Measurements from ENCODE around the gene CLTC.

DNA sequence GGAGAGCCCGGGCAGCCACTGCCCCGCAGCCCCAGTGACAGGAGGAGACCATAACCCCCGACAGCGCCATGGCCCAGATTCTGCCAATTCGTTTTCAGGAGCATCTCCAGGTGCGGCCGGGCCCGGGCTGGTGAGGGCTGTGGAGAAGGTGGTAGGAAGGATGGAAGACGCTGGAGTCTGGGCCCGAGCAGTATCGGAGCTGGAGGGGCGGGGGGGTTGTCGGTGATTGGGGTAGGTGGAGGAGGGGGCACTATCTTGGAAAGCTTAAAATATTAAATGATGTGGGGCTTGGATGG is 317 bp downstream of the CLTC start:
- TF ChIP-seq, protein P1, sequence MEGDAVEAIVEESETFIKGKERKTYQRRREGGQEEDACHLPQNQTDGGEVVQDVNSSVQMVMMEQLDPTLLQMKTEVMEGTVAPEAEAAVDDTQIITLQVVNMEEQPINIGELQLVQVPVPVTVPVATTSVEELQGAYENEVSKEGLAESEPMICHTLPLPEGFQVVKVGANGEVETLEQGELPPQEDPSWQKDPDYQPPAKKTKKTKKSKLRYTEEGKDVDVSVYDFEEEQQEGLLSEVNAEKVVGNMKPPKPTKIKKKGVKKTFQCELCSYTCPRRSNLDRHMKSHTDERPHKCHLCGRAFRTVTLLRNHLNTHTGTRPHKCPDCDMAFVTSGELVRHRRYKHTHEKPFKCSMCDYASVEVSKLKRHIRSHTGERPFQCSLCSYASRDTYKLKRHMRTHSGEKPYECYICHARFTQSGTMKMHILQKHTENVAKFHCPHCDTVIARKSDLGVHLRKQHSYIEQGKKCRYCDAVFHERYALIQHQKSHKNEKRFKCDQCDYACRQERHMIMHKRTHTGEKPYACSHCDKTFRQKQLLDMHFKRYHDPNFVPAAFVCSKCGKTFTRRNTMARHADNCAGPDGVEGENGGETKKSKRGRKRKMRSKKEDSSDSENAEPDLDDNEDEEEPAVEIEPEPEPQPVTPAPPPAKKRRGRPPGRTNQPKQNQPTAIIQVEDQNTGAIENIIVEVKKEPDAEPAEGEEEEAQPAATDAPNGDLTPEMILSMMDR (IDR thresholded peaks at IDR 0.05 in 8 of 11, conservative IDR thresholded peaks at IDR 0.05 in 3 of 11), result no peak
- no peak for TF ChIP-seq POLR2AphosphoS5 (IDR thresholded peaks at IDR 0.05)

All from spleen (tissue), 7 donors.